ENCODE results near the gene KMO.

GRCh38 chr1:241632987-241633386 lies 100.8 kb downstream of the KMO start:
- no peak for TF ChIP-seq CTCF (IDR thresholded peaks at IDR 0.05)
- TF ChIP-seq POLR2A (IDR thresholded peaks at IDR 0.05): no peak
- TF ChIP-seq POLR2AphosphoS5 (IDR thresholded peaks at IDR 0.05): no peak
